GM12872 (cell line): Measurements from ENCODE around the gene GABPA.

Experiments
- TF ChIP-seq, protein P1 (sequence below): IDR thresholded peaks from 3 replicates; pipeline ENCODE4 v1.5.1; 2011; ENCODE audit warnings: low read depth, mild to moderate bottlenecking, low read length, moderate library complexity; ENCODE audit not compliant: insufficient read depth

Gene GABPA

GRCh38 chr21:25818551-25818950, 83.8 kb downstream of the GABPA start:
- TF ChIP-seq, protein P1, sequence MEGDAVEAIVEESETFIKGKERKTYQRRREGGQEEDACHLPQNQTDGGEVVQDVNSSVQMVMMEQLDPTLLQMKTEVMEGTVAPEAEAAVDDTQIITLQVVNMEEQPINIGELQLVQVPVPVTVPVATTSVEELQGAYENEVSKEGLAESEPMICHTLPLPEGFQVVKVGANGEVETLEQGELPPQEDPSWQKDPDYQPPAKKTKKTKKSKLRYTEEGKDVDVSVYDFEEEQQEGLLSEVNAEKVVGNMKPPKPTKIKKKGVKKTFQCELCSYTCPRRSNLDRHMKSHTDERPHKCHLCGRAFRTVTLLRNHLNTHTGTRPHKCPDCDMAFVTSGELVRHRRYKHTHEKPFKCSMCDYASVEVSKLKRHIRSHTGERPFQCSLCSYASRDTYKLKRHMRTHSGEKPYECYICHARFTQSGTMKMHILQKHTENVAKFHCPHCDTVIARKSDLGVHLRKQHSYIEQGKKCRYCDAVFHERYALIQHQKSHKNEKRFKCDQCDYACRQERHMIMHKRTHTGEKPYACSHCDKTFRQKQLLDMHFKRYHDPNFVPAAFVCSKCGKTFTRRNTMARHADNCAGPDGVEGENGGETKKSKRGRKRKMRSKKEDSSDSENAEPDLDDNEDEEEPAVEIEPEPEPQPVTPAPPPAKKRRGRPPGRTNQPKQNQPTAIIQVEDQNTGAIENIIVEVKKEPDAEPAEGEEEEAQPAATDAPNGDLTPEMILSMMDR: no peak
